HG03432 (cell line): ENCODE results near the gene CTNNBL1.
"Not testable (repeated sequence)": the region's sequence is repeated elsewhere in the genome, so short reads cannot be mapped to it uniquely, and the experiment has no call there.

Experiments
- ATAC-seq: cut with Tn5 transposase; IDR thresholded peaks from one replicate; pipeline ENCODE4 v1.9.1; 2021; ENCODE audit warnings: mild to moderate bottlenecking, moderate library complexity; ENCODE audit not compliant: unreplicated experiment

CTNNBL1 gene, protein sequence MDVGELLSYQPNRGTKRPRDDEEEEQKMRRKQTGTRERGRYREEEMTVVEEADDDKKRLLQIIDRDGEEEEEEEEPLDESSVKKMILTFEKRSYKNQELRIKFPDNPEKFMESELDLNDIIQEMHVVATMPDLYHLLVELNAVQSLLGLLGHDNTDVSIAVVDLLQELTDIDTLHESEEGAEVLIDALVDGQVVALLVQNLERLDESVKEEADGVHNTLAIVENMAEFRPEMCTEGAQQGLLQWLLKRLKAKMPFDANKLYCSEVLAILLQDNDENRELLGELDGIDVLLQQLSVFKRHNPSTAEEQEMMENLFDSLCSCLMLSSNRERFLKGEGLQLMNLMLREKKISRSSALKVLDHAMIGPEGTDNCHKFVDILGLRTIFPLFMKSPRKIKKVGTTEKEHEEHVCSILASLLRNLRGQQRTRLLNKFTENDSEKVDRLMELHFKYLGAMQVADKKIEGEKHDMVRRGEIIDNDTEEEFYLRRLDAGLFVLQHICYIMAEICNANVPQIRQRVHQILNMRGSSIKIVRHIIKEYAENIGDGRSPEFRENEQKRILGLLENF

DNA sequence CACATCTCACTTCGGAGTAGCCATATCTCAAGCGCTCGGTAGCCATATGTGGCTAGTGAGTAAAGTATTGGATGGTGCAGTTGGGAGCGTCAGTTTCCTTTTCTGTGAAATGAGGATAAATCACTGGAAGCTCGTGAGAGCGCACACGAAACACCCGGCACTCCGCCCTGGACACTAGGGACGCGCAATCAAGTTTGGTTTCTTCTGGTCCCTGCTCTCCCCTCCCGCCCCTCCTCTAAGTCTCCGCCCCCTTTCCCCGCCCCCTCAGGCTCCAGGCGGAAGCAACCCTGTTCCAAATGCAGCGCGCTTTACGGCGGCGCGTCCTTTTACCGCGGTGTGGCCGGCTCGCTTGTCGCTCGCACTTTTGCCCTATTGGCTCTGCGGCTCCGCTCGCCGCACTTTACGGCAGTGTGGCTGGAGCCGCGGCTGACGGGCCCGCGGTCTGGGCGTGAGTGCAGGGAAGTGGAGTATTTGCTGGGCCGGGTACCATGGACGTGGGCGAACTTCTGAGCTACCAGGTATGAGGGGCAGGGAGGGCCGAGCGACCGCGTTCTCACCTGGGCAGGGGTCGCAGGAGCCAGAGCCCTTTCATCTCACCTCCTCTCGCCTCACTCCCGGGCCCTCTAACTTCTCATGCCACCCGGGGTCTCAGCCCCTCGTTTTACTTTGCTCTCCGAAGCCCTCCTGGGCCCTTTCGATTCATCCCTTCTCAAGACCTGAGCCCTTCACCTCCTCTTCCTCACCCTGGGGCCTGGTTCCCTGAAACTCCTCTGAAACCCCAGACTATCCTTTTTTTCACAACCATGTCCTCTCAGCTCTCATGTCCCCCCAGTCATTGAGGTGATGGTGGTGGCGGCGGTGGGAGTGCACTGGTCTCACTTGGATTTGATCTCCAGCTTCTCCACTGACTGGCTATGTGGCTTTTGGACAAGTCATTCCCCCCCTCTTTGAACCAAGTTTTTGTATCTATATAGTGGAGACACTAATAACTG, at the start of gene CTNNBL1:
Gene CTNNBL1 (plus strand): TSS at position 396 of the 992 bp plus-strand sequence. CDS start 93 bp downstream, at position 489.
- ATAC-seq, result peak; percentile 87

DNA sequence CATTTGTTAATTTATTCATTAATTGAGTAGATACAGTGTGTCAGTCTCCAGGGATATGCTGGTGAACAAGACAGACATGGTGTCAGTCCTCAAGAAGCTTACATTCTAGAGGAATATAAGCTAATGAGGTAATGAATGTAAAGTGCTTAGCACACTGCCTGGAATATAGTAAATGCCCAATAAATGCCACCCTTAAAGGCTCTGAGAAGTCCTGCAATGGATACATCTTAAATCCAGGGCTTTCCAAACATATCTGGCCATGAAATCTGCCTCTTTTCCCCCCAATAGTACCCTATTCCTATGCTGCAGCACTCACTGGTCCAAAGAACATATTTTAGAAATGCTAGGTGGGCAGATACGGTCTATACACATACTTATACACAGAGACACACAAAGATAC, 49.2 kb upstream of the CTNNBL1 start:
- no peak for ATAC-seq

DNA sequence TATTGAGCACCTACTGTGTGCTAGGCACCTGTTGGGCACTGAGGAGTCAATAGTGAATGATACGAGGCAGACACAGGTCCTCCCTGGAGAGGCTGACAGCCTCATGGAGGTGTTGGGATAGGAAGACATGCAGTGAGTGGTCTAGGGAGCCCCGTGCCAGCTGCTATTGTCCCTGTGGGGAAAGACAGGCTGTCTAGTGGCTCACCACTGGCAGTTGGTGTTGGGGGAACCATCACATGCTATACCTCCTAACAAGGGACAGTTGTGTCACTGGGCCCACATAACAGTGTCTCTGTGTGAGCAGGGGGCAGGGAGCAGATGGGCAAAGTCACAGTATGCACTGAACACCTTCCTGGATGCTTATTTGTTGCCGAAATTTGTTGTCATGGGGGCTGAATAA, 45.9 kb upstream of the CTNNBL1 start:
- ATAC-seq, result no peak

DNA sequence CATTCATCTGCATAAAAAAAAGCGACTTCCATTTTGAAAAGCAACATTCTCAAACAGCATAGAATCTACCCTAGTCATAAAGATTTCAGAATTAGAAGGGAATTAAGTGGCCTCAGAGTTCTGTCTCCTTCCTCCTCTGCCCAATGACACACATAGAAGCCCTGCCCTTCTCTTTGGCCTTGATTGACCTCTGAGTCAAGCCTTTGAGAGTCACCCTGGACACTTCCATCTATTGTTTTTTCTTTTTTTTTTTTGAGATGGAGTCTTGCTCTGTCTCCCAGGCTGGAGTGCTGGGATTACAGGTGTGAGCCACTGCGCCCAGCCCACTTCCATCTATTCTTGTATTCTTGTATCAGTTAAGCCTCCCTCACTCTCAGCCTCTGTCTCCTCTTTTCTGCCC, 44.8 kb upstream of the CTNNBL1 start:
- ATAC-seq, result no peak

DNA sequence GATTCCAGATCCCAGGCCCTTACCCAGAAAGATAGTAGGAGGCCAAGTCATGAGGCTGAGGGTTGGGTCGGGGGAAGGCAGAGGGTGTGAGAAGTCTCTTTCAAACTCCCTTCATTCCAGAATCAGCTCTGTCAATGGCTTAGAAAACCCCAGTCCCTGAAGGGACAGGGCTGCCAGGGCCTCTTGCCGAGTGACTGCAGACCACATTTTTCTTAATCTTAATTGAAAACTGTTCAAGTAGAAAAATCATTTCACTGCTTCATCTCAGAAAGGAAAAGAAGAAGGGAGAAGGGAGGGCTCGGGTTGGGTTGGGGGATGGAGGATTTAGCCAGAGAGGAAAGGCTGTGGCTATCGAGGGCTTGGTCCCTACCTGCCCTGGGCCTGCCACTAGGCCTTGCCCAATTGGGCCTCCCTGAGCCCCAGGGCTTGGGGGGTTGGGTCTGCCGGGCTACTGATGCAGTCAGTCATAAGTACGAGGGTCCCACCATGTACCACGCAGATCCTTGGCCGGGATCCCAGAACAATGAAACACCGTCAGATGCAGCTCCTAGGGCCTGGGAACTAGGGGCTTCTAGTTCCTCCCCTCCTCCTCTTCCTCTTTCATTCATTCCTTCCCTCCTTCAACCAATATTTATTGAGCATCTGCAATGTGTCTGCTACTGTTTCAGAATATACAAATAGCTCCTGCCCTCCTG, 44.0 kb upstream of the CTNNBL1 start:
- no peak for ATAC-seq

DNA sequence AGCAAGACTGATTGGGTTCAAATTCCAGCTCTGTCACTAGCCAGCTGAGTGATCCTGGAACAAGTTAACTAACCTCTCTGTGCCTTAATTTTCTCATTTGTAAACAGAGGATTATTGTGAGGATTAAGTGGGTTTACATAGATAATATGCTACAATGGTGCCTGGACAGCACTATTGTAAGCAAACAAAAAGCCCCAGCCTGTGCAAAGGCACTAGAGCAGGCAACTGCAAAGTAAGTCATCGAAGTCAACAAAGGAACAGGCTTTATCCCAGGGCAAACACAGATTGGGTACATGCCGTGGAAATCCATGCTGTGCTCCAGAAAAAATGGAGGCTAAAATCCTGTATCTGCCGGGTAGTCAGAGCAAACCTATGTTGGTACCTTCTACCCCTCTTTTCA, 43.2 kb upstream of the CTNNBL1 start:
- ATAC-seq, result no peak

DNA sequence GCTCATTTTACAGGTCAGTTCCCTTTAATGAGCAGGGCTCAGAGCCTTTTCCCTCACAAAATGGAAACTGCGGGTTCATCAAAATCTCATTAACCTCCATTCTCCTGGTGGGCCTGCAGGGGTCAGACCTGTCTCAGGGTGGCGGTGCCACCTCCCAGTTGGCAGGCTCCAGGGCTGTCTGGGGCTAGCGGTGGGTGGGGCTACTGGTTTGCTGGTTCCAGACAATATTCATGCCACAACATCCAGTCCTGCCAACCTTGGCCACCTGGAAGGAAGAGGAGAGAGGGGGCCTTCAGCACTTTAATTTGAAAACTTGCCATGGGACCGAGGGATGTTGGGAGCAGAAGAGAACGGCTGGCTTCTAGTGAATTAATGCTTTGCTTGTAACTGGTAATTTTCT, 41.9 kb upstream of the CTNNBL1 start:
- ATAC-seq, result no peak

DNA sequence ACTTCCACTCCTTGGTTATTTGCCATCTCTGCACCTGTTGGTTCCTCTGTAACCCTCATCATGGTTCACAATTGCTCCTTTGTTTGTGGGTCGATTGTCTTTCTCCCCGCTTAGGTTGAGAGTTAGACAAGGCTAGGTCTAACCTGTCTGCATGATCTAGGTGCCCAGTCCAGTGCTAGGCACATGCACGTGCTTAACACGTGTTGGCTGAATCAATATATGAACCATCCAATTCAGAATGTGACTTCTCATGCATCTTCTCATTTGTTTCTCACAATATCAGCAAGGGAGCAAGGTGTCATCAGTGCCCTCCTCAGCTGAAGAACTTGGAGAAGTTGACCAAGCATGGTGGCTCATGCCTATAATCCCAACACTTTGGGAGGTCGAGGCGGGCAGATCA, 36.9 kb upstream of the CTNNBL1 start:
- no peak for ATAC-seq

DNA sequence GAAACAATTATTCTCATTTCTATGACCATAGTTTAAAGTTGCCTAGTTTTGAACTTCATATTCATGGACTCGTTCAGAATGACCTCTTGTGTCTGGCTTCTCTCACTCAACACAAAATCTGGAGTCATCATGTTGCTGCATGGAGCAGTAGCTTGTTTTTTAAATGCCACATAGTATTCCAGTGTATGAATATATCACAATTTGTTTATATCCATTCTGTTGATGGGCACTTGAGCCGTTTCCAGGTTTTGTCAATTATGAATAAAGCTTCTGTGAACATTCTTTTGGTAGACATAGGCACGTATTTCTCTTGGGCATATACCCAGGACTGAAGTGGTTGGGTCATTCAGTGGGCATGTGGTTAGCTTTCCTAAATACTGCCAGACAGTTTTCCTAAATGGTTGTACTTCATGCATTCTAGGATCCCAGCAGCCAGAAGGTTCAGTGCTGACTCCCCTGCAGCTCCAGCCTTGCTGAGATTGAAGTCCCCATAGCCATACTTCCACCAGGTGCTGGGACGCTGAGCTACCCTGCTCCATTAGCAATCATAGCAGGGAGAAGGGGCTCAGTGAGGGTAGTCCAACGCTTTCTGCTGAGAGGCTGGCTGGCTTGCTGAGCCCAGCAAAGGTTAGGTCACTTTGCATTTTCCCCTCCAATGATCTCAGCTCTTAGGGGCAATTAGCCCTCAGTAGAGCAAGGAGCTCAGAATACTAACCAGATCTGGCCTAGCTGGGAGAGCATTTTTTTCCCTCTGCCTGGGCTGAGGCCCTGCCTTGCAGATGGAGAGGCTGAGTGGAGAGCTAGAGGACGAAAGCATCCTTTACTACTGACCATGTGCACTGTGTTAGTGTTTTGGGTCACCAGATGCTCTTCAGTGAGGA, 35.7 kb upstream of the CTNNBL1 start:
- no peak for ATAC-seq

DNA sequence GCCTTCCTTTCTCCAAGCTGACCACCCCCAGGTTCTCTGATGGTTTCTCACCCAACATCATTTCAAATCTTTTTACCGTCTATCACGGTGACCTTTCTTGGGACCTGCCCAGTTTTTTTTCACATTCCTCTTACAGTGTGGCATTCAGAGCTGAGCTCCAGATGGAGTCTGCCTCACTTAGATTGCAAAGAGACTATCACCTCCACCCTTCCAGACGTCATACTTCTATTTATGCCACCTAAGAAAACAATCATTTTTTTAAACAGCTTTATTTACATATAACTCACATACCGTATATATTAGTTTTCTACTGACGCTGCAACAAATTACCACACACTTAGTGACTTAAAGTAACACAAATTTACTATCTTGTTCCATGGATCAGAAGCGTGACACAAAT, 32.3 kb upstream of the CTNNBL1 start:
- ATAC-seq, result no peak

DNA sequence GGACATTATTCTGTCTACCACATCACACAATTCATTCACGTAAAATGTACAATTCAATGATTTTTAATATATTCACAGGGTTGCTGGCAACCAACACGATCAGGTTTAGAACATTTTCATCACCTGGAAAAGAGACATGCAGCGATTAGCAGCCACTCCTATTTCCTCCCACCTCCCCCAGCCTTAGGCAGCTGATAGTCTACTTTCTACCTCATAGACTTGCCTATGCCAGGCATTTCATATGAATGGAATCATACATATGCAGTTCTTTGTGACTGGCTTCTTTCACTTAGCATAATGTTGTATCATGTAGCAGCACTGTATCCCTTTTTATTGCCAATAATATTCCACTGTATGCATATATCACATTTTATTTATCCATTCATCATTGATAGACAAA, 31.5 kb upstream of the CTNNBL1 start:
- ATAC-seq, result no peak

DNA sequence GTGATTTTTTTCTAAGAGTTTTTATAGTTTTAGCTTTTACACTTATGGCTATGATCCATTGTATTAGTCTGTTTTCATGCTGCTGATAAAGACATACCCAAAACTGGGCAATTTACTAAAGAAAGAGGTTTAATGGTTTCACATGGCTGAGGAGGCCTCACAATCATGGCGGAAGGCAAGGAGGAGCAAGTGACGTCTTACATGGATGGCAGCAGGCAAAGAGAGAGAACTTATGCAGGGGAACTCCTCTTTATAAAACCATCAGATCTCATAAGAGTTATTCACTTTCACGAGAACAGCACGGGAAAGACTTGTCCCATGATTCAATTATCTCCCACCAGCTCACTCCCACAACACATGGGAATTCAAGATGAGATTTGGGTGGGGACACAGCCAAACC, 29.2 kb upstream of the CTNNBL1 start:
- not testable (repeated sequence) for ATAC-seq

DNA sequence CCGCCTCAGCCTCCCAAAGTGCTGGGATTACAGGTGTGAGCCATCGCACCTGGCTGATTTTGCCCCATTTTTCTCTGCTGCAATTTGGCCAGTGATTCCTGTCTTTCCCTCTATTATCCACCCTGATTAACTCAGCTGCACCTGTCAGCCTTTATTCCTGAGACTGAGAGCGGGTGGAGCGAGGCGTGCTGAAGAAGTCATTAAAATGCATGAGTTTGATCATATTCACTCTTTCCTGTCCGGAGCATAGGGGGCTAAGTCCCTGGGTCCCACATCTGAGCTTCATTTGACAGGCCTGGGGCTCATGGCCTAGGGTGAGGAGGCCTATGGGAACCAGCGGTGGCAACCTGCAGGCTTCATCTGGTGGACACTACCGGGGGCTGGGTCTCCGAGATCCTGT, 25.7 kb upstream of the CTNNBL1 start:
- ATAC-seq, result no peak

DNA sequence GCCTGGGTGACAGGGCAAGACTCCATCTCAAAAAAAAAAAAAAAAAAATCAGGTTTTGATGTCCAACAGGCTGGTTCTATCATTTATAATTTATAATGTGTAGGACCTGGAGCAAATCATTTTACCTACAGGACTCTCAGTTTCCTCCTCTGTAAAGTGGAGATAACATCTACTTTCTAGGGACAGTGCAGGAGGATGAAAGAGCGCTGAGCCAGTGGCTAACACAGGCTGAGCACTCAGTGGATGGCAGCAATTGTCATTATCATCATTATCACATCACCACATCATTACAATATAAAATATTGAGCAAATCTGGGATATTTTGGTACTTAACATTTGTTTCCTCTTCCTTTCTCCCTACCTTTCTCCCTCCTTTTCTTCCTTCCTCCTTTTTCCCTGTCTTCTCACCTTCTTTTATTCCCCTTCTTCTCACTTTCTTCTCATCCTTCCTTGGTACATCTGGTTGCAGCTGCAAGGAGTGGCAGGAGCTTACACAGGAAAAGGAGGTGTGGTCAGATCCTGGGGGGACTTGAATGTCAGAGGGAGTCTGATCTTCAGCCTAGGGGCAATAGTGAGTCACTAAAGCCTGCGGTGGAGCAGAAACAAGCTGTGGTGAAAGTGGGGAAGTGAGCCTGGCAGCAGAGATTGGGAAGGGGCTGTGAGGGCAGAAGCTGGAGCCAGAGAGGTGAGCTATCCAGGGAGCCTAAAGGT, 24.6 kb upstream of the CTNNBL1 start:
- no peak for ATAC-seq

DNA sequence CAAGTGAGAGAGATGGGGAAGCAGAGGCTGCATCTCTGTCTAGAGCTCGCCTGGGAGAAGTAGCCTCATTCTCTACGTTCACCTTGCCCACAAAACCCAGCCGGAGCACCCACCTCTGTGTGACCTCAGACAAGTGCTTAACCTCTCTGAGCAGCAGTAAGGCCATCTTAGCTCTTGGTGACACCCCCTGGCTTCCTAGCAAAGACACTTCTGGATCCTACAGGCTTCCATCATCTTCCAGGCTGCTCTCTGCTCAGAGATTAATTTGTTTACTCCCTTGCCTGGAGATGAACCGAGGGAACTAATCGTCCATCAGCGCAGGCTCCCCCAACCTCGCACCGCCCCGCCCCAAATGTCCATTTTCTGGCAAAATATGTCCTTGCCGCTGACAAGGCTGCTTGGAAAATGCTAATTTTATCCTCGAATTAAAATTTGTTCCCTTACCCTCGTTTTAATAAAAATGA, 24.0 kb upstream of the CTNNBL1 start:
- no peak for ATAC-seq

DNA sequence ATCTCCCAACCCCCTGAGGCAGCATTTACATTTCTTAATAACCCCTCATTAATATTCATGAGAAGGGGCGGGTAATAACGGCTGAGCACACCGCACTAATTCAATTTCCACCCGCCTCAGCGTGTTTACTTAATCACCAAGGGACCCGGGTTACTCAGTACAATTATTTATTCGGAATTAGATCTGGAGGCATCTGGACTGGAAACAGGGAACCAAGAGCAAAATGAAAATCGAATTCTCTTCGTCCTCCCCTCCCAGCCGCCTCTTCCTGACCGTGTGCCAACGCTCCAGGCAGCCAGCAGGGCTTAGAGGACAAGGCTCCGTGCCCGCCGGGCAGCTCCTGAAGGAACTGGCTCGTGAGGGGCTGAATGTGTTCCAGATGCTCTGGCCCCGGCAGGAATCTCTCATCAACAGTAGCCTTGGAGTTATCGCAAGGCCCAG, 23.5 kb upstream of the CTNNBL1 start:
- ATAC-seq, result no peak

DNA sequence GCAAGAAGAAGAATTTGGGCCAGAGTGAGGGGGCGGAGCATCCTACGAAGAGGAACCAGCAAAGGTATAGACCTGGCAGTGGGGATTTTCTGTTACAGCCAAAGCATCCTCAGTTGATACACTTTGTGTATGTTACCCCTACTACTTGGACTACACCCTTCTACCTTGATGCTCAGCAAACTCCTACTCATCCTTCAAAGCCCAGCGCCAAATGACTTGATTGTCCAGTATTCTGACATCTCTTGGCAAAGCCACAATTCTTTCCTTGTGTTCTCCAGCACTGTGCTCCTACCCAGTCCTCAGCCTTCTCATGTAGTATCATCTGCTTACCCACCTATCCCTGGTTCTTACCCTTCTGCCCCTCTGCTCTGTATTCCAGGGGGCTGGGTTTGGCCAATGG, 21.7 kb upstream of the CTNNBL1 start:
- ATAC-seq, result no peak

DNA sequence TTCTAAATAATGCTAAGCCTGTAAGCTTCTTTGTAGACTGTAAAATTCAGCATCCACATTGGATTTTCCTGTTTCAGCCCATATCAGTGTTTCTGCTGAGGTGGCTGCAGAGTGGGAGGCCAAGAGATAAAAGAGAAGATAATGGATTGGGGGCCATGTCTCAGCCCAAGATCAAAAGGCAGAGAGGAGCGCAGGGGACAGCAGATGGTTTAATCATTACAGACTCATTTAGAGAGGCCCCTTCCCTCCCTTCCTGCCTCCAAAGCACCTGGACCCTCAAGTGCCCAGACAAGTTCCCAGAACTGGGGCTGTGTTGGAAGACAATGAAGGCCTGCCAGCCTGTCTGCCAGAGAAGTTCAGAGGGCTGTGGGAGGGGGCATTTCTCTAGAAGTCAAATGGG, 20.4 kb upstream of the CTNNBL1 start:
- no peak for ATAC-seq

DNA sequence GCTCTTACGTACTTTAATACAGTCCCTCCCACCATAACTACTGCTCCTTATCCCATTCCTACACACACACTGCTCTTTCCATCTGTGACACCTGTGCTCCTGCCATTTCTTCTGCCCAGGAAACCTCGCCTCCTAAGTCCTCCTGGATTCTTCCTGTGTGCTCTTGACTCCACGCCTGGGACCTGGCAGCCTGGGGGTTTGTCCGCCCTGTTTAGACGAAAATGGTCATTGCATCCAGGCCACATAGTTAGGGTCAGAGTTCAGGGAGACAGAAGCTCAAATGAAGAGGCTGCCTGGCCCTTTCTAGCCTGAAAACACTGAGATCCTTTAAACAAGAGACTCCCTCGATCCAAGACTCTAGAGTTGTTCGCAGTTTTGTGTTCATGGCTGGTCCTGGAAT, 17.4 kb upstream of the CTNNBL1 start:
- no peak for ATAC-seq
